GM12878 (cell line): Measurements from ENCODE around the gene PPP1R13L. TPM values are rescaled to one million over a fixed set of nuclear protein-coding genes. Genes with fewer than 3 reads are reported as not detected.

Experiments used
- ATAC-seq: fragments of 200-7000 bp; cut with Tn5 transposase; 3 replicates; pipeline ENCODE4 v1.9.1; 2020; ENCODE audit warnings: mild to moderate bottlenecking, moderate library complexity
- BruUV-seq: library from RNA; stranded (reverse); fragments of 400-500 nt; replicated peaks from 2 replicates; lab custom pipeline; 2021; lab: Mats Ljungman, UMichigan
- CTCF ChIA-PET: fragments of 300-600 bp; sonication (Branson Sonifier 250); formaldehyde crosslinking; extraction: SDS; loops from one replicate; lab custom pipeline; 2021; ENCODE audit warnings: inconsistent platforms; lab: Yijun Ruan, JAX
- POLR2A ChIA-PET: fragments of 350-600 bp; formaldehyde crosslinking; extraction: SDS; loops from one replicate; lab custom pipeline; 2021; ENCODE audit warnings: inconsistent platforms; lab: Charles Lee
- RAD21 ChIA-PET: fragments of 300-600 bp; sonication (Branson Sonifier 250); formaldehyde crosslinking; loops from one replicate; lab custom pipeline; 2023; ENCODE audit warnings: antibody characterized with exemption; ENCODE audit not compliant: unreplicated experiment; lab: Charles Lee
- SMC1A ChIA-PET: fragments of 300-600 bp; sonication (Branson Sonifier 250); formaldehyde crosslinking; loops from one replicate; lab custom pipeline; 2023; ENCODE audit not compliant: unreplicated experiment, uncharacterized antibody; lab: Charles Lee
- DNase-seq: peaks from one replicate; pipeline ENCODE4 v3.0.0-alpha.2; 2011; ENCODE audit warnings: low read depth, low spot score
- FAIRE-seq: peaks from 3 replicates; lab custom pipeline; 2011; peaks lifted over from hg19 to GRCh38; lab: Jason Lieb, UNC
- H2AFZ ChIP-seq: 2 replicates; pipeline ENCODE4 v1.6.0; 2011; ENCODE audit warnings: low read depth, low read length, control low read depth; ENCODE audit not compliant: control insufficient read depth
- H3K27ac ChIP-seq: 2 replicates; pipeline ENCODE4 v1.5.1; 2011; ENCODE audit warnings: control low read depth; ENCODE audit not compliant: control insufficient read depth, insufficient read depth
- H3K27me3 ChIP-seq, 2 experiments: replicated peaks in 1 of 2; 2 replicates each; pipeline versions ENCODE4 v1.6.0 to v1.6.1; 2011; ENCODE audit warnings: low read length in 1 of 2; ENCODE audit not compliant: control insufficient read depth in 2 of 2, insufficient read depth in 2 of 2
- H3K36me3 ChIP-seq, 2 experiments: 2 replicates each; pipeline ENCODE4 v1.5.1; 2011; ENCODE audit warnings: low read length in 1 of 2; ENCODE audit not compliant: control insufficient read depth in 2 of 2, insufficient read depth in 2 of 2
- H3K4me1 ChIP-seq: 2 replicates; pipeline ENCODE4 v1.6.1; 2011; ENCODE audit warnings: mild to moderate bottlenecking, low read length, moderate library complexity, mixed read lengths; ENCODE audit not compliant: control insufficient read depth, insufficient read depth
- H3K4me2 ChIP-seq: 2 replicates; pipeline ENCODE4 v1.6.0; 2011; ENCODE audit warnings: control low read depth; ENCODE audit not compliant: control insufficient read depth, insufficient read depth
- H3K4me3 ChIP-seq: fragments of 200-600 bp; sonication (generic); 2 replicates; pipeline ENCODE4 v1.5.1; 2016
- H3K79me2 ChIP-seq: 2 replicates; pipeline ENCODE4 v1.6.0; 2011; ENCODE audit warnings: low read length; ENCODE audit not compliant: control insufficient read depth, insufficient read depth
- H3K9ac ChIP-seq: 2 replicates; pipeline ENCODE4 v1.8.0; 2011; ENCODE audit warnings: low read length, control low read depth, mixed read lengths; ENCODE audit not compliant: control insufficient read depth, insufficient read depth
- H3K9me3 ChIP-seq: replicated peaks from 3 replicates; pipeline ENCODE4 v1.5.1; 2011; ENCODE audit warnings: mild to moderate bottlenecking, low read length; ENCODE audit not compliant: control insufficient read depth, insufficient read depth
- H4K20me1 ChIP-seq: 2 replicates; pipeline ENCODE4 v1.6.0; 2011; ENCODE audit not compliant: control insufficient read depth, insufficient read depth
- BRCA1 ChIP-seq: IDR thresholded peaks from 2 replicates; pipeline ENCODE4 v1.6.1; 2011; ENCODE audit warnings: low read depth, low read length, improper control_type of control experiment
- CREB1 ChIP-seq: IDR thresholded peaks from 2 replicates; pipeline ENCODE4 v1.6.1; 2012; ENCODE audit warnings: low read depth, mild to moderate bottlenecking, inconsistent platforms
- HCFC1 ChIP-seq: fragments of 150-350 bp; IDR thresholded peaks from 2 replicates; pipeline ENCODE4 v1.6.1; 2014; ENCODE audit warnings: low read length
- NR2C2 ChIP-seq: IDR thresholded peaks from 2 replicates; pipeline ENCODE4 v1.6.1; 2011; ENCODE audit warnings: borderline replicate concordance, low read depth; ENCODE audit not compliant: control insufficient read depth, insufficient read length
- POLR2AphosphoS5 ChIP-seq: IDR thresholded peaks from 2 replicates; pipeline ENCODE4 v1.6.1; 2011; ENCODE audit warnings: mild to moderate bottlenecking, low read length, inconsistent platforms
- SPI1 ChIP-seq: IDR thresholded peaks from 2 replicates; pipeline ENCODE4 v1.6.1; 2011; ENCODE audit warnings: low read depth, mild to moderate bottlenecking, low read length, moderate library complexity, borderline replicate concordance; ENCODE audit not compliant: insufficient read depth
- SREBF2 ChIP-seq: IDR thresholded peaks from 2 replicates; pipeline ENCODE4 v1.6.1; 2012; ENCODE audit warnings: mild to moderate bottlenecking, low read length
- TAF1 ChIP-seq: IDR thresholded peaks from 2 replicates; pipeline ENCODE4 v1.6.1; 2011; ENCODE audit warnings: mild to moderate bottlenecking, low read depth, low read length, borderline replicate concordance
- WGBS: methylation state at CpG from one replicate; pipeline ENCODE4 v1.1.6; 2016; ENCODE audit warnings: low lambda C conversion rate; ENCODE audit not compliant: insufficient replicate concordance, insufficient coverage; ENCODE audit errors: missing lambda C conversion rate; 5-methylcytosine and 5-hydroxymethylcytosine counted together
- in situ Hi-C: fragments of 300-500 bp; cut with MboI; formaldehyde crosslinking; loops from 9 replicates; pipeline ENCODE4 v1.14.3; 2018; ENCODE audit warnings: mixed read lengths
- intact Hi-C: fragments of 100-400 bp; cut with micrococcal nuclease; formaldehyde crosslinking; loops from one replicate; pipeline ENCODE4 v1.14.2; 2022; ENCODE audit not compliant: unreplicated experiment
- polyA plus RNA-seq, 11 experiments: library from polyadenylated mRNA; depleted of rRNA in 4 of 11; unstranded in 6 of 11; stranded (reverse) in 5 of 11; fragments of >200 nt; fragmentation: Nextera tagmentation in 4 of 11; fragmentation: Illumina TruSeq in 1 of 11; extraction: Ambion mirVana in 4 of 11; extraction: Trizol in 1 of 11; gene quantifications; 1 replicate in 1 of 11; 2 replicates in 10 of 11; pipeline versions ENCODE4 v1.2.1 to v1.2.3, GENCODE V29; 2011 to 2016; ENCODE audit warnings: inconsistent platforms in 2 of 11, missing spikeins in 2 of 11, low read depth in 1 of 11
- total RNA-seq, 4 experiments: library from RNA; depleted of rRNA in 3 of 4; stranded (reverse); fragments of >200 nt in 3 of 4; fragmentation: Illumina TruSeq in 1 of 4; extraction: Trizol in 1 of 4; gene quantifications; 2 replicates each; pipeline versions ENCODE4 v1.2.1 to v1.2.3, GENCODE V29; 2013 to 2021

Gene PPP1R13L
- total and polyA plus RNA-seq, 10 of the 15 experiments (the other 5 are each of a cell fraction or from before 2014, with no cell fraction given) = 0.40 to 10.0 (median 2.5) TPM

- Histone ChIP-seq H3K4me1 (peaks cover 23% of the 10 kb centered on the region), H4K20me1 (no peaks in the 10 kb centered on the region), H3K79me2 (no peaks in the 10 kb centered on the region), H3K27ac (peak overlapping the region; percentile 67; the same call in 1 of the 2 replicates), H3K27me3 (no peaks in the 10 kb centered on the region), H3K4me2 (peak overlapping the region; percentile 64), H3K36me3 (no peaks in the 10 kb centered on the region), H3K4me3 (peak overlapping the region; percentile 73), H3K9me3 (no peaks in the 10 kb centered on the region), H3K9ac (peak overlapping the region; percentile 36; the same call in 1 of the 2 replicates), H2AFZ (peak overlapping the region; percentile 62; the same call in 1 of the 2 replicates)
- FAIRE-seq (no peak), DNase-seq (no peak), ATAC-seq (no peak; the same call in 2 of the 3 replicates)
- no peak for TF ChIP-seq BRCA1
- TF ChIP-seq POLR2AphosphoS5 = no peak
- no peak for TF ChIP-seq HCFC1
- no peak for TF ChIP-seq SREBF2
- peak; percentile 70; the same call in 1 of the 2 replicates for TF ChIP-seq SPI1
- TF ChIP-seq TAF1 = no peak
- peak; percentile 66; the same call in 1 of the 2 replicates for TF ChIP-seq CREB1
- TF ChIP-seq NR2C2 = no peak
- ChIA-PET POLR2A (interaction anchor here (0.7 kb wide), 1 partner anchor 25 kb away, joined by 4 read pairs; the partner anchor contains the start of gene FOSB), RAD21 (no interaction called here), CTCF (interaction anchor here (0.6 to 6.6 kb wide), 4 partner anchors 25 to 199 kb away, joined by 3 to 385 read pairs (median 37); partner anchors contain the start of gene FOSB), SMC1A (interaction anchor here (6.0 kb wide), 1 partner anchor 36 kb away, joined by 145 read pairs; no protein-coding TSS in a partner anchor)
- WGBS = 10% methylated on average over 15 of the region's 15 CpGs
- in situ Hi-C loops = loop anchor here (5.0 kb wide), 1 partner anchor 34 kb away; no protein-coding TSS in a partner anchor
- intact Hi-C loops = loop anchor here (5.0 kb wide), 1 partner anchor 199 kb away; no protein-coding TSS in a partner anchor
- no TSS peak for BruUV-seq
Observed at GRCh38 chr19:45442778-45443461, 38.1 kb upstream of the PPP1R13L start.
